Amygdala (tissue), 56 donors: ENCODE measurements around the gene PUS7.
"Not testable (repeated sequence)": the region's sequence is repeated elsewhere in the genome, so short reads cannot be mapped to it uniquely, and the experiment has no call there.

ENCODE experiments used
- DNase-seq, 56 donors: peaks; one replicate each; lab custom pipeline; 2025; lab: John Stamatoyannopoulos, UW

PUS7 gene

GRCh38 chr7:105450177-105450861 lies 71.8 kb downstream of the PUS7 start:
- no peak for DNase-seq

GRCh38 chr7:105448181-105448580 lies 73.9 kb downstream of the PUS7 start:
- DNase-seq, result no peak

- DNase-seq, result no peak
Observed at GRCh38 chr7:105444342-105444987, 77.6 kb downstream of the PUS7 start.

- not testable (repeated sequence) for DNase-seq
Observed at GRCh38 chr7:105442214-105442613, 79.9 kb downstream of the PUS7 start.

- DNase-seq, result peak in 1 of 56 donors; percentile 12
Observed at GRCh38 chr7:105439174-105439893, 82.7 kb downstream of the PUS7 start.

GRCh38 chr7:105438847-105439173 lies 83.3 kb downstream of the PUS7 start:
- DNase-seq, result no peak

- DNase-seq, result no peak
Observed at GRCh38 chr7:105438254-105438653, 83.8 kb downstream of the PUS7 start.

- DNase-seq, result not testable (repeated sequence)
Observed at GRCh38 chr7:105437356-105437755, 84.7 kb downstream of the PUS7 start.

GRCh38 chr7:105429746-105430612 lies 92.1 kb downstream of the PUS7 start:
- DNase-seq, result peak in 3 of 56 donors; percentile 3 to 48 (median 12)

GRCh38 chr7:105426606-105427146 lies 95.4 kb downstream of the PUS7 start:
- DNase-seq, result no peak

GRCh38 chr7:105423987-105424386 lies 98.1 kb downstream of the PUS7 start:
- no peak for DNase-seq

GRCh38 chr7:105413887-105414437 lies 108.1 kb downstream of the PUS7 start:
- no peak for DNase-seq

GRCh38 chr7:105410774-105411173 lies 111.3 kb downstream of the PUS7 start:
- not testable (repeated sequence) for DNase-seq

GRCh38 chr7:105409775-105410174 lies 112.3 kb downstream of the PUS7 start:
- not testable (repeated sequence) for DNase-seq

GRCh38 chr7:105408791-105409410 lies 113.2 kb downstream of the PUS7 start:
- no peak for DNase-seq
